Measurements from ENCODE around the gene FANCD2OS.
A peak's percentile ranks its signal among the peaks of the same experiment; 100 is the strongest.

The FANCD2OS gene

GRCh38 chr3:10121064-10121463 lies 13.0 kb upstream of the FANCD2OS start:
- H3K36me3 ChIP-seq (ENCODE audit: low read length), result peaks cover 3% of the 10 kb centered on the region; the same call in 1 of the 2 replicates
- H3K9me2 ChIP-seq (replicated peaks; ENCODE audit: insufficient read depth, low read length), result no peaks in the 10 kb centered on the region
- no peaks in the 10 kb centered on the region for H3K27me3 ChIP-seq (ENCODE audit: low read length)
- H2AFZ ChIP-seq (ENCODE audit: low read depth, low read length, severe bottlenecking), result no peak overlapping the region
- H3K79me2 ChIP-seq (ENCODE audit: insufficient read depth, low read length), result peaks cover 79% of the 10 kb centered on the region
- no peaks in the 10 kb centered on the region for H4K20me1 ChIP-seq (ENCODE audit: low read depth, low read length)
- no peak overlapping the region for H3K9ac ChIP-seq (ENCODE audit: low read length)
- no peak overlapping the region for H3K4me2 ChIP-seq (ENCODE audit: low read depth, low read length, poor library complexity, severe bottlenecking)
- no peaks in the 10 kb centered on the region for H3K9me3 ChIP-seq (ENCODE audit: insufficient read depth, low read length)
- no peaks in the 10 kb centered on the region for H3F3A ChIP-seq (ENCODE audit: insufficient read depth)
- H3K27ac ChIP-seq (ENCODE audit: low read depth, low read length), result no peak overlapping the region
- H3K4me3 ChIP-seq (ENCODE audit: insufficient read depth, low read length, poor library complexity, severe bottlenecking), result no peak overlapping the region
- TF ChIP-seq CTCF (IDR thresholded peaks at IDR 0.05; ENCODE audit: insufficient read depth, low read length, poor library complexity, severe bottlenecking) (no peak), EZH2phosphoT487 (conservative IDR thresholded peaks at IDR 0.05; ENCODE audit: low read length) (no peak)

- Histone ChIP-seq H3K9me2 (replicated peaks; ENCODE audit: insufficient read depth, low read length) (no peaks in the 10 kb centered on the region), H3K9me3 (ENCODE audit: insufficient read depth, low read length) (no peaks in the 10 kb centered on the region), H3K27ac (ENCODE audit: low read depth, low read length) (no peak overlapping the region), H3K36me3 (ENCODE audit: low read length) (peaks cover 3% of the 10 kb centered on the region; the same call in 1 of the 2 replicates), H3F3A (ENCODE audit: insufficient read depth) (no peaks in the 10 kb centered on the region), H3K4me2 (ENCODE audit: low read depth, low read length, poor library complexity, severe bottlenecking) (no peak overlapping the region), H3K4me3 (ENCODE audit: insufficient read depth, low read length, poor library complexity, severe bottlenecking) (no peak overlapping the region), H3K79me2 (ENCODE audit: insufficient read depth, low read length) (peaks cover 78% of the 10 kb centered on the region), H3K9ac (ENCODE audit: low read length) (no peak overlapping the region), H3K27me3 (ENCODE audit: low read length) (no peaks in the 10 kb centered on the region), H2AFZ (ENCODE audit: low read depth, low read length, severe bottlenecking) (no peak overlapping the region), H4K20me1 (ENCODE audit: low read depth, low read length) (no peaks in the 10 kb centered on the region)
- TF ChIP-seq CTCF (IDR thresholded peaks at IDR 0.05; ENCODE audit: insufficient read depth, low read length, poor library complexity, severe bottlenecking) (no peak), EZH2phosphoT487 (conservative IDR thresholded peaks at IDR 0.05; ENCODE audit: low read length) (no peak)
Observed at GRCh38 chr3:10119376-10119775, 11.3 kb upstream of the FANCD2OS start.

- peaks cover 60% of the 10 kb centered on the region for H3K79me2 ChIP-seq (ENCODE audit: insufficient read depth, low read length)
- no peaks in the 10 kb centered on the region for H3F3A ChIP-seq (ENCODE audit: insufficient read depth)
- H3K36me3 ChIP-seq (ENCODE audit: low read length), result peaks cover 3% of the 10 kb centered on the region; the same call in 1 of the 2 replicates
- H2AFZ ChIP-seq (ENCODE audit: low read depth, low read length, severe bottlenecking), result no peak overlapping the region
- peak overlapping the region; percentile 88 for H3K4me2 ChIP-seq (ENCODE audit: low read depth, low read length, poor library complexity, severe bottlenecking)
- H3K9ac ChIP-seq (ENCODE audit: low read length), result peak overlapping the region; percentile 74
- H3K4me3 ChIP-seq (ENCODE audit: insufficient read depth, low read length, poor library complexity, severe bottlenecking), result peak overlapping the region; percentile 65
- no peaks in the 10 kb centered on the region for H3K9me2 ChIP-seq (replicated peaks; ENCODE audit: insufficient read depth, low read length)
- no peak for TF ChIP-seq EZH2phosphoT487 (conservative IDR thresholded peaks at IDR 0.05; ENCODE audit: low read length)
- TF ChIP-seq CTCF (IDR thresholded peaks at IDR 0.05; ENCODE audit: insufficient read depth, low read length, poor library complexity, severe bottlenecking), result no peak
- H3K27me3 ChIP-seq (ENCODE audit: low read length), result no peaks in the 10 kb centered on the region
- no peaks in the 10 kb centered on the region for H4K20me1 ChIP-seq (ENCODE audit: low read depth, low read length)
- no peaks in the 10 kb centered on the region for H3K9me3 ChIP-seq (ENCODE audit: insufficient read depth, low read length)
- no peak overlapping the region for H3K27ac ChIP-seq (ENCODE audit: low read depth, low read length)
Observed at GRCh38 chr3:10116928-10117327, 8.9 kb upstream of the FANCD2OS start.
